Measurements from ENCODE around the gene MED23.

The MED23 gene

DNA sequence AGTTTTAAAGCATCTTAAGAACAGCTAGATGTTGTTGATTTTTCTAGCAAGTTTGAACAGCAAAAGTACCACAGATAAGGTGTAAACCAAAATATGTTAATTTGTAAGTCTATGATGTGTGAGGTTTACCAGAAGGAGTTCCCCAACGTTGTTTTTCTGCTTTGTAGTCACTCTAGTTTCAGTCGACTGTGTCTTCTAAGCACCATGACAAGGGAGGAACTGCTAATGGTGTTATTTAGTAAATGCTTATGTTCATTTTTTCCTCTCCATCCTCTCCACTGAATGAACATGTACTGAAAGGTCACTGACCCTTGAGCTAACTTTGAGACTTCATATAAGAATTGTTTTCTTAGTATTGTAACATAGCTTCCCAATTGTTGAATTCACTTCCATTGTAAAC, 12.1 kb upstream of the MED23 start:
- TF ChIP-seq, protein P1, sequence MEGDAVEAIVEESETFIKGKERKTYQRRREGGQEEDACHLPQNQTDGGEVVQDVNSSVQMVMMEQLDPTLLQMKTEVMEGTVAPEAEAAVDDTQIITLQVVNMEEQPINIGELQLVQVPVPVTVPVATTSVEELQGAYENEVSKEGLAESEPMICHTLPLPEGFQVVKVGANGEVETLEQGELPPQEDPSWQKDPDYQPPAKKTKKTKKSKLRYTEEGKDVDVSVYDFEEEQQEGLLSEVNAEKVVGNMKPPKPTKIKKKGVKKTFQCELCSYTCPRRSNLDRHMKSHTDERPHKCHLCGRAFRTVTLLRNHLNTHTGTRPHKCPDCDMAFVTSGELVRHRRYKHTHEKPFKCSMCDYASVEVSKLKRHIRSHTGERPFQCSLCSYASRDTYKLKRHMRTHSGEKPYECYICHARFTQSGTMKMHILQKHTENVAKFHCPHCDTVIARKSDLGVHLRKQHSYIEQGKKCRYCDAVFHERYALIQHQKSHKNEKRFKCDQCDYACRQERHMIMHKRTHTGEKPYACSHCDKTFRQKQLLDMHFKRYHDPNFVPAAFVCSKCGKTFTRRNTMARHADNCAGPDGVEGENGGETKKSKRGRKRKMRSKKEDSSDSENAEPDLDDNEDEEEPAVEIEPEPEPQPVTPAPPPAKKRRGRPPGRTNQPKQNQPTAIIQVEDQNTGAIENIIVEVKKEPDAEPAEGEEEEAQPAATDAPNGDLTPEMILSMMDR (IDR thresholded peaks at IDR 0.05) = no peak

DNA sequence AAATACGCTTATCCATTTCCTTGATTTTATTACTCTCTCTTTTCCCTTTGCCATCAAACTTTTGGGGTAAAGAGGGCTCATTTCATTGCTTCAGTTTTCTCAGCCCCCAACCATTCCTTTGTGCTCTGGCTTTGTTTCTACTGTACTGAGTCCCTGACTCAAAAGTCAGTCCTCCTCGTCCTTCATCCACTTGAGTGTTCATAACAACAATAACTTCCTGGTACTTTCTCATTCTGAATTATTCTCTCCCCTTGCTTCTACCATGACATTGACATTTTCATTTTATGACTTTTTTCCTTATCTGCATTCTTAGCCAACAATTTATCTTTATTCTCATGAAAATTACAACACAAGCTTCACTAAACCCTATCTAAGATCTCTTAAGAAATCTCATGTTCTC, 10.0 kb upstream of the MED23 start:
- TF ChIP-seq, protein P1 (IDR thresholded peaks at IDR 0.05) = no peak

DNA sequence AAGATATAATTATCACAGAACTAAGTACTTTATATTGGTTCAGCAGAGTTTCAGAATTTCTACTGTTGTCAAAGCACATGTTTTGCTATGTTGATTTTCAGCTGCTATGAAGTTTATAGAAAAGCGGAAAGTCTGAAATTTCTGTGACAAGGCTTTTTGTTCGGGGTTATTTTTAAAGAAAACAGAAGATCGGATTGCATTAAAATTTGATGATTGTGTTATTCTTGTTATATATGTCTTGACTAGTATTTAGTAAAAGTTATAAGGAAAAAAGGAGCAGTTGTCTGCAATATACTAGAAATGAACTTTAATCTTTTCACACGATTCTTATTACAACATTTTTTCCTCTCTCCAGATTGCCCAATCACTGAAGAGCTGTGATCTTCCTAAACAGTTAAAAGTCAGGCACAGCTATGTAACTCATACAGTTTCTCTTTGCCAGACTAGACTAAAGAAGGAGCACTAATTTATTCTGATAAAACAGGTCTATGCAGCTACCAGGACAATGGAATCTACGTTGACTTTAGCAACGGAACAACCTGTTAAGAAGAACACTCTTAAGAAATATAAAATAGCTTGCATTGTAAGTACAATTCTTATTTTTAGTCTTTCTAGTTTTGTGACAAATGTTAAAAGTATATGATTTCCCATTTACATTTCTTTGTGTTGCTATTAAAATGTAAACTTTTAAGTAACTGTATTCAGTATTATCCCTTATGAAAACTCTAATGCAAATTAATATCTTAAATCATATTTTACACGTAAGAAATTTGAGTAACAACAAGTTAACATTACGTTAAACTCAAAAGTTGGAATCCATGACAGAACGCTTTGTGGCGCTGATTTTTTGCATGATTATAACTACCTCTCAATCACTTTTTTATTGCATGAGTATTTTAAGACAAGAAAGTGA, 9.1 kb upstream of the MED23 start, which contains the start of gene ENPP3:
Gene ENPP3, plus strand, starts transcription at position 423 of the 913 bp plus-strand sequence. Its CDS starts 83 bp downstream, at position 506.
- TF ChIP-seq, protein P1 (IDR thresholded peaks at IDR 0.05) = no peak

DNA sequence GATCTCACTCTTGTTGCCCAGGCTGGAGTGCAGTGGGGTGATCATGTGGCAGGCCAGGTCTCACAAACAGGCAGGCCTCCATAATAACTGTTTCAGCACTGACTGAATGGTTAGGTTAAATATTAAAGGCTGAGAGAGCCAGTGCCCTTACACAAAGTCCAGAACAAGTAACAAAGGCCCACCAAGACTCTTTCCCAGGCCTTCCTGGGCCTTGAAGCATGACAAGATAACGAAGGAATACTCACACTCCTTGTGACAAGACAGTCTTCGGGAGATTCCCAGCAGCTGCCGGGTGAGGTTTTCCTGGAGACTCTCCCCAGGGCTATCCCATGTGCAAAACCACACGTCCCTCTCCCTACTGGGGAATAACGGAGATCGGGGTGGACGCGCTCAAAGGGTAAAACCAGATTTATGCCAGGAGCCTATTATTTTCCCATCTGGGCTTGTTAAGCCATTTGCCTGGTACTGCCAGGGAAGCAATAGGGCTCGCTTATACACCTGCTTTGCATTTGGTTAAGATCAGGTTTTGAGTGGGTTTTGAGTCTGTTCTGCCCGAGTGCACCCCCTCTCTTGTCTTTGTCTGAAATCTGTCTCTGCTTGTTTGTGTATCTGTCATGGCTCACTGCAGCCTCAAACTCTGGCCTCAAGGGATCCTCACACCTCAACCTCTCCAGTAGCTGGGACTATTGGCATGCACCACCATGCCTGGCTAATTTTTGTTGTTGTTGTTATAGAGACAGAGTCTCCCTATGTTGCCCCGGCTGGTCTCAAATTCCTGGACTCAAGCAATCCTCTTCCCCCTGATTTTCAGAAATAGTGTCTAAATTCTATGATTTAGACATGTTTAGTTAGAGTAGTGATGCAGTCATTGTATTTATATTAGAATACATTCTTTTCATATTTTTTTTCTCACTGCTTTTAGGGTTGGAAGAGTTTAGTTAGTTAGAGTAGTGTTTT, 7.6 kb upstream of the MED23 start:
- TF ChIP-seq, protein P1 (IDR thresholded peaks at IDR 0.05) = no peak

DNA sequence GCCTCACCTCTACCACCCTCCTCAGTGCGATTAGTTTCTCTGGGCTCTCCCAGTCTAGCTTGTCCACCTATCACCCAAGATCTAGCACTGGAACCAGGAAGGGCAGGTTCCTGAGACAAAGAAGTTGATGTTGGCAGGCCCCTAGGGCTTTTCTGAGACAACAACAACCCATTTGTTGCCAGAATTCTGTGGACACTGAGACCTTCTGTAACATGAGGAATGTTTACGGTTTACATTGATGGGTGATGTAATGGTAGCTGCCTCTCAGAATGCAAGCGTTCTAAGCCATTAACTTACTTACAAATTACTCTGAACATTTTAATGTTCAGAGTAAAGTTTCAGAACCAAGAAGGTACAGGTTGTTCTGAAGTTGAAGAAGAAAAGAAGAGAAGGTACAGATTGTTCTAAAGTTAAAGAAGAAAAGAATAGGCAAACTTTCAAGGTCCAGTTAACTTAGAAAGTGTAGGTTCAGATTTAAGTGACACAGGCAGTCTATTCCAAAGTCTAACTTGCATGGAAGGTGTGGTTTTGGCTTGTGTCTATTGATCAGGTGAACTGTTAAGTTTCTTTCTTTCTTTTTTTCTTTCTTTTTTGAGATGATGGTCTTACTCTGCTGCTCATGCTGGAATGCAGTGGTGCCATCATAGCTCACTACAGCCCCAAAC, 3.7 kb upstream of the MED23 start:
- TF ChIP-seq, protein P1 (IDR thresholded peaks at IDR 0.05) = no peak

DNA sequence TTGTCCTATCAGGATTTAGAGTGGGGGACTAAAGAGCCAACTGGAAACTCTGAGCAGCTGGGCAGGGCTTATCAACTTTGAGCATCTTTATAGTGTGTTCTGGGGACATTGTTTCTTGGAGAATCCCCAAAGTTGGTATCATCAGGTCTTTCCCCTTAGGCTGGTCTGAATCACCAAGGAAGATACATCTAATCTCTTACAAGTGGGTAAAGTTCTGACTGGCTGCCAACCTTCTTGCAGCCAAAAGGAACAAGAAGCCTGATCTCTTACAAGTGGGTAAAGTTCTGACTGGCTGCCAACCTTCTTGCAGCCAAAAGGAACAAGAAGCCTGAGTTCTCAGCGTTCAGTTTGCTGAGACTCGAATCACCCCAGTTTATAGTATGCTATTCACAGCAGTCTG, 1.6 kb upstream of the MED23 start:
- TF ChIP-seq, protein P1 (IDR thresholded peaks at IDR 0.05) = no peak

DNA sequence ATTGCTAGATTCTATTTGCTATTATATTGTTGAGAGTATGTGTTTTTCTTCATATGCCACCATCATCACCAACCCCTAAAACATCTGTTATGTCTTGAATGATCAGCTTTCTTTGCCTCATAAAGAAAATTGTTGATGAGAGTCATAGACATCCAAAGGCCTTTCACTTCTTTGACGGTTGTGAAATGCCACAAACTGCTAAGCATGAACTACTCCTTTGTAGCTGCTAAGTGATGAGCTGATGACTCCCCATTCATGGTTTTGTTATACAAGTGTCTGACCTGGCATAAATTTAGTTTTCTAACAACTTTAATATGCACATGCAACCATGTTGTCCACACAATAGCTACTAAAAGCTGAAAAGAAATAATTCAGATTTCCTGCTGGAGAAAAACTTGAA, 684 bp upstream of the MED23 start:
- TF ChIP-seq, protein P1 (IDR thresholded peaks at IDR 0.05) = no peak
